GM12801 (cell line): Measurements from ENCODE around the gene FHAD1.

Source experiments
- TF ChIP-seq, protein P1 (sequence below): IDR thresholded peaks from one replicate; pipeline ENCODE4 v1.5.1; 2011; ENCODE audit warnings: control low read depth; ENCODE audit not compliant: insufficient read length; ENCODE audit errors: extremely low read depth

The FHAD1 gene

DNA sequence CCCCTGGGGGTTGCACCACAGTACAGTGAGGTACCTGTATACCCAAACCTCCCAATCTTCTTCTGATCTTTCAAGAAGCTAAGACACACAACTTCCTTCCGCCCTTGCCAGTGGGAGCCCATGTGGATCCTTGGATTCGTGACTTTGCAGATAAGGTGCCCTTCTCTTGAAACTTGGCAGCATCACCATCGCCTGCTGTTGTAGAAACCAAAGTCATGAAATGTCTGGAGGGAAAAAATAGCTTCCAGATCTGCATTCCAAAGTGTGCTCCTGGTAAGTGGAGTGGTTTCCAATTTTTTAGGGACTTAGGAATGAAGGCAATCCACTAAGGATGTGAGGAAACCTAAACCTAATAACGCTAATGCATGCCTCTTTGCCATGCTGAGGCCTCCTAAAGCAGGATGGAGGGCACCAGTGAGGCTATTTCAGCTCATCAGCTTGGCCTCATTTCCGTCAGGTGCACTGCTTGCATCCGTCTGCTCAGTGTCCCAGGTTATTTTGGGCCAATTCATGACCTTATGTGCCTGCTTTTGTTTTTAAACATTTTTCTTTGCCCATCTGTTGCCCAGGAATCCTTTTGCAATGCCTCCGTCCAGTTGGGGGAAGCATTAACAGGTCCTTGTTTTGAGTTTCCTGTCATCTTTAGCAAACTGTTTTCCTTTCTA, 154.5 kb downstream of the FHAD1 start:
- TF ChIP-seq, protein P1, sequence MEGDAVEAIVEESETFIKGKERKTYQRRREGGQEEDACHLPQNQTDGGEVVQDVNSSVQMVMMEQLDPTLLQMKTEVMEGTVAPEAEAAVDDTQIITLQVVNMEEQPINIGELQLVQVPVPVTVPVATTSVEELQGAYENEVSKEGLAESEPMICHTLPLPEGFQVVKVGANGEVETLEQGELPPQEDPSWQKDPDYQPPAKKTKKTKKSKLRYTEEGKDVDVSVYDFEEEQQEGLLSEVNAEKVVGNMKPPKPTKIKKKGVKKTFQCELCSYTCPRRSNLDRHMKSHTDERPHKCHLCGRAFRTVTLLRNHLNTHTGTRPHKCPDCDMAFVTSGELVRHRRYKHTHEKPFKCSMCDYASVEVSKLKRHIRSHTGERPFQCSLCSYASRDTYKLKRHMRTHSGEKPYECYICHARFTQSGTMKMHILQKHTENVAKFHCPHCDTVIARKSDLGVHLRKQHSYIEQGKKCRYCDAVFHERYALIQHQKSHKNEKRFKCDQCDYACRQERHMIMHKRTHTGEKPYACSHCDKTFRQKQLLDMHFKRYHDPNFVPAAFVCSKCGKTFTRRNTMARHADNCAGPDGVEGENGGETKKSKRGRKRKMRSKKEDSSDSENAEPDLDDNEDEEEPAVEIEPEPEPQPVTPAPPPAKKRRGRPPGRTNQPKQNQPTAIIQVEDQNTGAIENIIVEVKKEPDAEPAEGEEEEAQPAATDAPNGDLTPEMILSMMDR: no peak

DNA sequence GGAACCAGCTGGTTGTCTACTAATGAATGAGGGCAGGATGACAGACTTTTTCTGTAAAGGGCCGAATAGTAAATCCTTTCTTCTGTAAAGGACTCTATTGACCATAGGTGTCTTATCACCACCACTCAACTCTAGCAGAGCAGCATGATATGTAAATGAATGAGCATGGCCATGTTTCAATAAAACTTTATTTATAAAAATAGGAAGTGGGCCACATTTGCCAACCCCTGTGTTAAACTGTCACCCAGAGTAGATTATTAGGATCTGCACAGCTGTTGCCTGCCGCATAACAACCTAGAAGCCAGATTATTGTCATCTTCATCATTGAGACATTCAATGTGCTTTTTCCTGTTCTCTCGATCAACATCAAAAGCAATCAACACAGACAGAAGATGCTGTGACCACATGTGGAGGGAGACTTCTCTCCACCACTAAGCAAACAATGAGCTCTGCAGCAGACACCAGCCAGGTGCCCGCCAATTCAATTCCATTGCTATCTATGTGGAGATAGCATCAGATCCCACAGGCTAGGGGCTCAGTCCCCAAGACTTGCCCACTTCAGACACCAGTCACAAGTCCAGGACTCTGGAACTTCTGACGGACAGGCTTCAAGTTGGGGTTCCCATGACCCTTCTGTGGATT, 155.9 kb downstream of the FHAD1 start:
- TF ChIP-seq, protein P1: no peak

DNA sequence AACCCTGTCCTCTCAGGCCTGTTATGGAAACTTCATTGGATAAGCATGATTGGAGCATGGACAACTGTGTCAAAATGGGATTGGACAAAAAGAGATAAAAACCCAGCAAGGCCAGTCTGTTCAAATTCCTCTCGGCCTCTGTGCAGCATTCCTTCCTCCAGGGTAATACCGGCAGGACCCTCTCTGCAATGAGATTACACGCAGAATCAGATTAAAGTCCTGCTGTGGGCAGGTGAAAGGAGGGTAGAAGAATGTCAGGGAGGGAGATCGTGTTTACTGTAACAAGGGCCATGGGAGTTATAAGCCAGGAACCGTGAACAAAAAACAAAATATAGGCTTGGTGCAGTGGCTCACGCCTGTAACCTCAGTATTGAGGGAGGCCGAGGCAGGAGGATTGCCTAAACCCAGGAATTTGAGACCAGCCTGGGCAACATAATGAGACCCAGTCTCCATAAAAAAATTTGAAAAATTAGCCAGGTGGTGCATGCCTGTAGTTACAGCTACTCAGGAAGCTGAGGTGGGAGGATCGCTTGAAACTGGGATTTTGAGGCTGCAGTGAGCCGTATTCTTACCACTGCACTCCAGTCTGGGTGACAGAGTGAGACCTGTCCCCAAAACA, 157.0 kb downstream of the FHAD1 start:
- TF ChIP-seq, protein P1: no peak

DNA sequence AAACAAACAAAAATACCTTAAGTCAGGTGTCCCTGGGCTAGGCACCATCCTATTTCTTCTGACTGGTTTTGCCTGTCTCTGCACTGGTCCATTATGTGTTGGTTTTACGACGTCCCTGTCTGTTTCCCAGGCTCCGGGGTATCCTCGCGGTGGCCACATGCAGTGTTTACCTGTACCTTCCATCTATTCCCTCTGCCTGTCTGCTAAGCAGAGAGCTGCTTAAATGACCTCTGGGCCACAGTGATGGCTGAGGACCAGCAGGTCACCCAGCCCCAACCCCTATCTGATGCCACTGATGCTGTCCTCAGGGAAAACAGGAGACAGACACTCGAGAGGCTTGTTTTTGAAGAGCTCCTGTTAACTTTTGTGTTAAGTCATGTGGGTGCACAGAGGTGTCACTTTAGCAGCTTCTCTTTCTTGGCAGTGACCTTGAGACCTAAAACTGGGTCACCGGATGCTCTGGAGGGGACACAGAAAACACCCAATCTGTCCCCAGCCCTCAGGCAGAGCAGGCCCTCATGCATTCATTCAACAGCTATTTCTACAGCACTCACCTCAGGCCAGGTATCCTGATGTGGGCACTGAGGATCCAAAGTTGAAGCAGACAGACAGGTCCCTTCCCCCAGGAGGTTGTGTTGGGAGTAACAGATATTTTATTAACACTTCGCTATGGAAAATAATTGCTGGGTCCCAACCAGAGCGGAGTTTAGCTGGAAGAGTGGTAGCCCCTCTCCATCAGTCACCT, 158.3 kb downstream of the FHAD1 start:
- TF ChIP-seq, protein P1: no peak

DNA sequence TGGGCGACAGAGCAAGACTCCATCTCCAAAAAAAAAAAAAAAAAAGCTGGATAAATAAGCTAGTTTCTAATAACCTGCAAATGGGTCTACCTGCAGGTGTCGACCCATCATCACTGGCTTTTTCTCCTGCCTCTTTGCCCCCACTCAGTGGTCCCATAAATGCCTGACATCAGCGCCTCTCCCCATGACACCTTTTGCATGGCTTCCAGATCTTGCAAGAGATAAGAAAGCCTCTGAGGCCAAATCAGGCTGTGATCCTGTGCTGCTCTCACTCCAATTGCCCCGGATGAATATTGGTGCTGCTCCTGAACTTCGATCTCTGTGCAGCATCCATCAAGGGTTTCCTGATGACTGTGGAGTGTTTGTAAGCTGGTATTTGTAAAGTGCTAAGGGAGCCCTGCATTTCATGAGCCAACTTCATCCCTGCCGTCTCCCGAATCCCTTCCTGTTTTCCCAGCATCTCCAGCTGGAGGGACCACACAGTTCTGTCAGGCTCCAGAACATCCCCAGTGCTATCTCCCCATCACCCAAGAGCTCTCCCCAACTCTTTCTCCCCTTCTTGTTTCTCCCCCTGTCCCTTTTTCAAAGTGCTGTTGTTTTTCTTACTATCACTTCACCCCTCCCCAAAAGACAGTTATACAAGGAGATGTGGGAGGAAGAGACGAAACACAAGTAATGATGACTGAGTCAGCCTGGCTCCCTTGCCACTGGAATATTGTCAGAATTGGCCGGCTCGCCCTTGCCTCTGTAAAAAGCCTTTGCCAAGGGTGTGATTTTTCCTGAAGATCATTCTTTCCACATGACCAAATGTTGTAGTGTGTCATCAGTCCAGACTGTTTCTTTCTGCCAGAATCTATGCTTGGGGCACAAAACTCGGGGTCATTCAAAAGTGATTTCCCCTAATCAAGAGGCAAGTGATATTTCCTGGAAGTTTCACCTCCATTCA, 159.9 kb downstream of the FHAD1 start:
- TF ChIP-seq, protein P1: no peak

DNA sequence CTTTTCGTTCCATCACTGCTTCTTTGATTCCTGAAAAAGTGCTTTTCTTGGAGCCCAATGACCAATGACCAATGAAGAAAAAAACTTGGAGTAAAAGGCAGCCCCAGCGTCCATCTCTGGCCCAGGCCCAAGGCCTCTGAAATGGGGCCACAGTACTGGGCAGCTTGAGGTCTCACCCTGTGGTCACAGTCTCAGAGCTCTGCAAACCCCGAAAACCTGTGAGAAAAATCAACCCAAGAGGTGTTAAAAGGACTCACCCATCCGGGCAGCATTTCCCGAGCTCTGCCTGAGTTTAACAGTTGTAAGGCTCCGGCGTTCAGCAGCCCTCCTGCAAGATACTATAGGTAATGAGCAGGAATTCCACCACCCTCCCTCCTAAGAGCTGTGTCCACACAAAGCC, 160.6 kb downstream of the FHAD1 start:
- TF ChIP-seq, protein P1: no peak
